ENCODE results near the gene BMAL1.

The BMAL1 gene

DNA sequence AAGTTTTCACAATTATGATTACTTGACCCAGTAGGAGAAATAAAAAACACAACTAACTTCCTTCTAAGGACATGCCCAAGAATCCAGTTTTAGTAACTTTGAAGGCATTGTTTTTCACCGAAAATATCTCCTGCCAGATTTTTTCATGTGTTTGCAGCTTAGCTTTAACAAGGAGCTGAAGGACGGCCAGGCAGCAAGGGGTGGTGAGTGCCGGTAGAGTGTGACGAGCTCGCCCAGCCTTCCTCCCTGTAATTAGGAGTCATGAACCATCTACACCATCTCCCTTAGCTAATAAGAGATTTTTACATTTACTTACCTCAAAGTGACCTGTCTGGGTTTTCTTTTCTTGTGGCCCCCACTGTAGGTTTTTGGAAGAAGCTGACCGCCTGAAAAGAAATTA lies 72.0 kb downstream of the BMAL1 start:
- Histone ChIP-seq H3K4me3 (ENCODE audit: low read depth in 1 of 2, low read length in 2 of 2) (no peak overlapping the region), H2AFZ (ENCODE audit: low read depth, low read length) (no peak overlapping the region), H3K4me1 (ENCODE audit: insufficient read depth, low read length) (no peaks in the 10 kb centered on the region), H3K27ac (ENCODE audit: low read length) (no peak overlapping the region), H3K9me3 (ENCODE audit: insufficient read depth, low read length, severe bottlenecking) (no peaks in the 10 kb centered on the region), H3K4me2 (ENCODE audit: insufficient read depth, low read length) (no peak overlapping the region), H3K9ac (ENCODE audit: low read depth, low read length) (no peak overlapping the region), H3K27me3 (ENCODE audit: insufficient read depth, low read length, poor library complexity) (no peaks in the 10 kb centered on the region), H3K79me2 (ENCODE audit: insufficient read depth, low read length) (no peaks in the 10 kb centered on the region), H4K20me1 (ENCODE audit: insufficient read depth, low read length) (peaks cover 24% of the 10 kb centered on the region), H3K36me3 (ENCODE audit: insufficient read depth, low read length) (peaks cover 8% of the 10 kb centered on the region)
- no peak for ATAC-seq (ENCODE audit: insufficient read depth, low read depth)
- DNase-seq = no peak
- TF ChIP-seq CTCF (IDR thresholded peaks at IDR 0.05; ENCODE audit: borderline replicate concordance, extremely low read depth, low read length, poor library complexity, severe bottlenecking) (no peak), EZH2 (IDR thresholded peaks at IDR 0.05; ENCODE audit: borderline replicate concordance, low read depth, low read length, severe bottlenecking) (no peak)

DNA sequence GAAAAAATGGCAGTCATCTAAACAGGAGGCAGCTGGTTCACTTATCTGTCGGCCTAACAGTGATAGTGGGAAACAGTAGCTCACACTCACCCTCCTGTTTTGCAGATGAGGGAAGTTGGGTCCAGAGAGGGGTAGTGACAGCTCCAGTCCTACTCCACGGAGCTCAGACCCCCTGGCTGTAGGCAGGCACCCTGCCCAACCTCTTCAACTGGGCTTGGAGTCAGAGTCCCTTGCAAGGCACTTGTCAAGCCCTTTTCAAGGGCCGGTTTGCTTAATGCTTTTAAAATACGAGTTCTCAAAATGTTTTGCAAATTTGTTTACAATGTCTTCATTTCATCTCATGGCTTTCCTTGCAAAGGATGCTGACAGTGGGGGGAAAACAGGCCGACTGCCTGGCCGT lies 75.1 kb downstream of the BMAL1 start:
- Histone ChIP-seq H3K79me2 (ENCODE audit: insufficient read depth, low read length) (no peaks in the 10 kb centered on the region), H4K20me1 (ENCODE audit: insufficient read depth, low read length) (peaks cover 6% of the 10 kb centered on the region), H3K4me2 (ENCODE audit: insufficient read depth, low read length) (no peak overlapping the region), H3K27ac (ENCODE audit: low read length) (no peak overlapping the region), H3K4me1 (ENCODE audit: insufficient read depth, low read length) (no peaks in the 10 kb centered on the region), H3K27me3 (ENCODE audit: insufficient read depth, low read length, poor library complexity) (no peaks in the 10 kb centered on the region), H3K9ac (ENCODE audit: low read depth, low read length) (no peak overlapping the region), H2AFZ (ENCODE audit: low read depth, low read length) (no peak overlapping the region), H3K9me3 (ENCODE audit: insufficient read depth, low read length, severe bottlenecking) (no peaks in the 10 kb centered on the region), H3K36me3 (ENCODE audit: insufficient read depth, low read length) (peaks cover 39% of the 10 kb centered on the region), H3K4me3 (ENCODE audit: low read depth in 1 of 2, low read length in 2 of 2) (no peak overlapping the region)
- DNase-seq = no peak
- TF ChIP-seq EZH2 (IDR thresholded peaks at IDR 0.05; ENCODE audit: borderline replicate concordance, low read depth, low read length, severe bottlenecking) = no peak
- TF ChIP-seq CTCF (IDR thresholded peaks at IDR 0.05; ENCODE audit: borderline replicate concordance, extremely low read depth, low read length, poor library complexity, severe bottlenecking) = no peak
- ATAC-seq (ENCODE audit: insufficient read depth, low read depth) = no peak

- peak; percentile 29; the same call in 1 of the 3 replicates for ATAC-seq (ENCODE audit: insufficient read depth, low read depth)
- no peak overlapping the region for H2AFZ ChIP-seq (ENCODE audit: low read depth, low read length)
- peaks cover 46% of the 10 kb centered on the region for H3K36me3 ChIP-seq (ENCODE audit: insufficient read depth, low read length)
Observed at GRCh38 chr11:13354335-13354734, 76.7 kb downstream of the BMAL1 start.

More at GRCh38 chr11:13354335-13354734, 76.7 kb downstream of the BMAL1 start:
- no peak overlapping the region for H3K9ac ChIP-seq (ENCODE audit: low read depth, low read length)
- no peak overlapping the region for H3K27ac ChIP-seq (ENCODE audit: low read length)
- no peaks in the 10 kb centered on the region for H3K27me3 ChIP-seq (ENCODE audit: insufficient read depth, low read length, poor library complexity)
- no peaks in the 10 kb centered on the region for H4K20me1 ChIP-seq (ENCODE audit: insufficient read depth, low read length)
- no peak overlapping the region for H3K4me2 ChIP-seq (ENCODE audit: insufficient read depth, low read length)
- H3K9me3 ChIP-seq (ENCODE audit: insufficient read depth, low read length, severe bottlenecking) = no peaks in the 10 kb centered on the region
- H3K4me1 ChIP-seq (ENCODE audit: insufficient read depth, low read length) = no peaks in the 10 kb centered on the region
- no peak overlapping the region for H3K4me3 ChIP-seq (ENCODE audit: low read depth in 1 of 2, low read length in 2 of 2)
- no peaks in the 10 kb centered on the region for H3K79me2 ChIP-seq (ENCODE audit: insufficient read depth, low read length)
- peak; percentile 50 for TF ChIP-seq CTCF (IDR thresholded peaks at IDR 0.05; ENCODE audit: borderline replicate concordance, extremely low read depth, low read length, poor library complexity, severe bottlenecking)
- TF ChIP-seq EZH2 (IDR thresholded peaks at IDR 0.05; ENCODE audit: borderline replicate concordance, low read depth, low read length, severe bottlenecking) = no peak
- DNase-seq = no peak

Data from DND-41 (cell line).